WTC11 (cell line): Measurements from ENCODE around the gene CYB5B.

Experiments used
- ARID4B ChIP-seq: sonication (generic); formaldehyde crosslinking; IDR thresholded peaks from 2 replicates; pipeline ENCODE4 v1.8.0; 2023; ENCODE audit warnings: missing genetic modification reagents, mild to moderate bottlenecking, borderline replicate concordance
- CTCF ChIP-seq: fragments of 200-600 bp; IDR thresholded peaks from 2 replicates; pipeline ENCODE4 v1.8.0; 2022; ENCODE audit warnings: antibody characterized with exemption
- E2F1 ChIP-seq: sonication (generic); formaldehyde crosslinking; IDR thresholded peaks from 2 replicates; pipeline ENCODE4 v1.8.0; 2022; ENCODE audit warnings: mild to moderate bottlenecking, missing genetic modification reagents
- ELF4 ChIP-seq: sonication (generic); formaldehyde crosslinking; IDR thresholded peaks from 2 replicates; pipeline ENCODE4 v1.8.1; 2022; ENCODE audit warnings: low read depth, mild to moderate bottlenecking, moderate library complexity, missing genetic modification reagents
- FOXP4 ChIP-seq: sonication (generic); formaldehyde crosslinking; IDR thresholded peaks from 2 replicates; pipeline ENCODE4 v1.8.0; 2022; ENCODE audit warnings: mild to moderate bottlenecking, missing genetic modification reagents
- GABPB1 ChIP-seq: sonication (generic); formaldehyde crosslinking; IDR thresholded peaks from 2 replicates; pipeline ENCODE4 v1.8.1; 2023; ENCODE audit warnings: mild to moderate bottlenecking, missing genetic modification reagents
- PREB ChIP-seq: sonication (generic); formaldehyde crosslinking; IDR thresholded peaks from 2 replicates; pipeline ENCODE4 v1.8.1; 2022; ENCODE audit warnings: mild to moderate bottlenecking, missing genetic modification reagents, moderate library complexity, borderline replicate concordance
- TCF7 ChIP-seq: sonication (generic); formaldehyde crosslinking; IDR thresholded peaks from 2 replicates; pipeline ENCODE4 v1.8.0; 2022; ENCODE audit warnings: mild to moderate bottlenecking, low read depth, missing genetic modification reagents, moderate library complexity
- USF2 ChIP-seq: sonication (generic); formaldehyde crosslinking; IDR thresholded peaks from 2 replicates; pipeline ENCODE4 v1.8.1; 2023; ENCODE audit warnings: mild to moderate bottlenecking, missing genetic modification reagents, moderate library complexity
- ZNF121 ChIP-seq: sonication (generic); formaldehyde crosslinking; IDR thresholded peaks from 2 replicates; pipeline ENCODE4 v1.8.0; 2023; ENCODE audit warnings: missing genetic modification reagents
- ZNF425 ChIP-seq: fragments of 250-450 bp; sonication (Bioruptor Pico); conservative IDR thresholded peaks from 2 replicates; pipeline ENCODE4 v1.9.0; 2021; ENCODE audit warnings: mild to moderate bottlenecking
- ZNF532 ChIP-seq: fragments of 250-450 bp; sonication (Bioruptor Pico); IDR thresholded peaks from 2 replicates; pipeline ENCODE4 v1.9.0; 2021; ENCODE audit warnings: mild to moderate bottlenecking, borderline replicate concordance

- TF ChIP-seq USF2 (no peak), CTCF (no peak), ELF4 (CRISPR knock-in tag) (no peak), PREB (CRISPR knock-in tag) (no peak), ZNF121 (CRISPR knock-in tag) (no peak), ZNF532 (no peak), GABPB1 (no peak), ZNF425 (CRISPR knock-in tag) (no peak), TCF7 (CRISPR knock-in tag) (no peak), FOXP4 (CRISPR knock-in tag) (no peak), ARID4B (CRISPR knock-in tag) (no peak), E2F1 (CRISPR knock-in tag) (no peak)
Observed at GRCh38 chr16:69485361-69485760, 60.9 kb downstream of the CYB5B start.
